HL-60 (cell line): ENCODE measurements around the gene ASCC2.
A peak's percentile ranks its signal among the peaks of the same experiment; 100 is the strongest.

Source experiments
- DNase-seq, 2 experiments: peaks; one replicate each; pipeline ENCODE4 v3.0.0-alpha.2; 2010 to 2020; ENCODE audit warnings: low read depth in 1 of 2, low spot score in 1 of 2
- H3K27ac ChIP-seq: fragments of 250-450 bp; sonication (Bioruptor Pico); replicated peaks from 2 replicates; pipeline ENCODE4 v1.5.1; 2020; ENCODE audit warnings: mild to moderate bottlenecking, moderate library complexity
- H3K27me3 ChIP-seq: fragments of 250-450 bp; sonication (Bioruptor Pico); 2 replicates; pipeline ENCODE4 v1.5.1; 2021; ENCODE audit warnings: mild to moderate bottlenecking, moderate library complexity; ENCODE audit not compliant: insufficient read depth, poor library complexity, severe bottlenecking
- H3K4me3 ChIP-seq: replicated peaks from 2 replicates; pipeline ENCODE4 v1.5.1; 2011; ENCODE audit warnings: mild to moderate bottlenecking, control low read depth, low read length; ENCODE audit not compliant: insufficient read depth
- CTCF ChIP-seq: IDR thresholded peaks from one replicate; pipeline ENCODE4 v1.5.1; 2011; ENCODE audit warnings: low read length, control low read depth, inconsistent platforms; ENCODE audit not compliant: insufficient read depth
- GABPA ChIP-seq: IDR thresholded peaks from 2 replicates; pipeline ENCODE4 v1.6.1; 2012; ENCODE audit warnings: low read depth
- POLR2AphosphoS5 ChIP-seq: IDR thresholded peaks from 2 replicates; pipeline ENCODE4 v1.6.1; 2012; ENCODE audit warnings: low read depth
- REST ChIP-seq: IDR thresholded peaks from 2 replicates; pipeline ENCODE4 v1.6.1; 2012; ENCODE audit warnings: low read depth; ENCODE audit not compliant: insufficient replicate concordance
- SPI1 ChIP-seq: IDR thresholded peaks from 2 replicates; pipeline ENCODE4 v1.6.1; 2012; ENCODE audit warnings: low read depth, mild to moderate bottlenecking, borderline replicate concordance

ASCC2 gene

GRCh38 chr22:29801796-29802195 is 36.3 kb downstream of the ASCC2 start:
- Histone ChIP-seq H3K27me3 (no peaks in the 10 kb centered on the region), H3K4me3 (no peak overlapping the region), H3K27ac (no peak overlapping the region)
- no peak for DNase-seq
- TF ChIP-seq REST (no peak), SPI1 (no peak), GABPA (no peak)

GRCh38 chr22:29801153-29801552 is 36.9 kb downstream of the ASCC2 start:
- DNase-seq = no peak
- H3K27ac ChIP-seq = no peak overlapping the region
- TF ChIP-seq CTCF = no peak
- TF ChIP-seq REST = no peak
- no peak for TF ChIP-seq GABPA
- TF ChIP-seq SPI1 = no peak
- no peak for TF ChIP-seq POLR2AphosphoS5
- H3K4me3 ChIP-seq = no peak overlapping the region
- no peaks in the 10 kb centered on the region for H3K27me3 ChIP-seq

- peak; percentile 90 to 94 for DNase-seq
- H3K27me3 ChIP-seq = no peaks in the 10 kb centered on the region
- peak overlapping the region; percentile 48 for H3K27ac ChIP-seq
- no peak overlapping the region for H3K4me3 ChIP-seq
- TF ChIP-seq POLR2AphosphoS5 (no peak), SPI1 (peak; percentile 21; the same call in 1 of the 2 replicates), GABPA (no peak)
Observed at GRCh38 chr22:29799217-29799680, 38.8 kb downstream of the ASCC2 start.

- no peak for TF ChIP-seq REST
- TF ChIP-seq SPI1 = no peak
- no peak for TF ChIP-seq CTCF
- TF ChIP-seq GABPA = no peak
- TF ChIP-seq POLR2AphosphoS5 = no peak
- no peaks in the 10 kb centered on the region for H3K27me3 ChIP-seq
- peak overlapping the region; percentile 48 for H3K27ac ChIP-seq
- no peak overlapping the region for H3K4me3 ChIP-seq
- no peak for DNase-seq
Observed at GRCh38 chr22:29798801-29799200, 39.3 kb downstream of the ASCC2 start.
